ENCODE data around the gene GPRC5B. TPM values are rescaled to one million over a fixed set of nuclear protein-coding genes. Genes with fewer than 3 reads are reported as not detected.

Gene GPRC5B
- total and polyA plus RNA-seq, 2 experiments from 2014 or later: 0.13 TPM; not detected in 1

- H2AFZ ChIP-seq: no peak overlapping the region
- no peak overlapping the region for H3K9ac ChIP-seq
- H3K36me3 ChIP-seq (ENCODE audit: low read depth): no peaks in the 10 kb centered on the region
- DNase-seq: no peak
- H3K27me3 ChIP-seq (replicated peaks; ENCODE audit: insufficient read depth): no peaks in the 10 kb centered on the region
- no peak overlapping the region for H3K27ac ChIP-seq
- no peaks in the 10 kb centered on the region for H3K79me2 ChIP-seq (ENCODE audit: insufficient read depth)
- in situ Hi-C loops (cut with MboI): loop anchor here (10.0 kb wide), 1 partner anchor 394 kb away; no protein-coding TSS in a partner anchor
- no peaks in the 10 kb centered on the region for H3F3A ChIP-seq (ENCODE audit: insufficient read depth)
- 45 to 46% methylated on average over 7 of the region's 7 CpGs for WGBS, 2 experiments (ENCODE audit: low coverage in 1 of 2, low lambda C conversion rate in 2 of 2, missing lambda C conversion rate in 2 of 2)
- H3K9me2 ChIP-seq (ENCODE audit: insufficient read depth): no peaks in the 10 kb centered on the region
- no peaks in the 10 kb centered on the region for H3K9me3 ChIP-seq (ENCODE audit: low read depth)
- H3K4me2 ChIP-seq (ENCODE audit: unreplicated experiment): no peak overlapping the region
- TF ChIP-seq EZH2phosphoT487 (IDR thresholded peaks at IDR 0.05; ENCODE audit: insufficient read depth, low read depth) (no peak), EZH2 (IDR thresholded peaks at IDR 0.05; ENCODE audit: insufficient read depth, poor library complexity, severe bottlenecking) (no peak)
- no peaks in the 10 kb centered on the region for H3K4me1 ChIP-seq (ENCODE audit: insufficient read depth)
- no peaks in the 10 kb centered on the region for H4K20me1 ChIP-seq (ENCODE audit: insufficient read depth)
- H3K4me3 ChIP-seq: no peak overlapping the region
Measured at GRCh38 chr16:19901164-19901563, 16.5 kb upstream of the GPRC5B start.

GRCh38 chr16:19899605-19899955, 14.9 kb upstream of the GPRC5B start:
- H4K20me1 ChIP-seq (ENCODE audit: insufficient read depth): no peaks in the 10 kb centered on the region
- H3K27ac ChIP-seq: no peak overlapping the region
- H3K4me1 ChIP-seq (ENCODE audit: insufficient read depth): no peaks in the 10 kb centered on the region
- TF ChIP-seq EZH2 (IDR thresholded peaks at IDR 0.05; ENCODE audit: insufficient read depth, poor library complexity, severe bottlenecking) (no peak), EZH2phosphoT487 (IDR thresholded peaks at IDR 0.05; ENCODE audit: insufficient read depth, low read depth) (no peak)
- no peaks in the 10 kb centered on the region for H3K9me2 ChIP-seq (ENCODE audit: insufficient read depth)
- in situ Hi-C loops (cut with MboI): no loop called here
- H3K9ac ChIP-seq: no peak overlapping the region
- 40 to 44% methylated on average over 5 of the region's 5 CpGs for WGBS, 2 experiments (ENCODE audit: low coverage in 1 of 2, low lambda C conversion rate in 2 of 2, missing lambda C conversion rate in 2 of 2)
- no peak for DNase-seq
- no peaks in the 10 kb centered on the region for H3K9me3 ChIP-seq (ENCODE audit: low read depth)
- H2AFZ ChIP-seq: no peak overlapping the region
- H3K36me3 ChIP-seq (ENCODE audit: low read depth): no peaks in the 10 kb centered on the region
- H3K27me3 ChIP-seq (replicated peaks; ENCODE audit: insufficient read depth): no peaks in the 10 kb centered on the region
- no peak overlapping the region for H3K4me3 ChIP-seq
- H3K4me2 ChIP-seq (ENCODE audit: unreplicated experiment): no peak overlapping the region
- no peaks in the 10 kb centered on the region for H3K79me2 ChIP-seq (ENCODE audit: insufficient read depth)
- no peaks in the 10 kb centered on the region for H3F3A ChIP-seq (ENCODE audit: insufficient read depth)

DNA sequence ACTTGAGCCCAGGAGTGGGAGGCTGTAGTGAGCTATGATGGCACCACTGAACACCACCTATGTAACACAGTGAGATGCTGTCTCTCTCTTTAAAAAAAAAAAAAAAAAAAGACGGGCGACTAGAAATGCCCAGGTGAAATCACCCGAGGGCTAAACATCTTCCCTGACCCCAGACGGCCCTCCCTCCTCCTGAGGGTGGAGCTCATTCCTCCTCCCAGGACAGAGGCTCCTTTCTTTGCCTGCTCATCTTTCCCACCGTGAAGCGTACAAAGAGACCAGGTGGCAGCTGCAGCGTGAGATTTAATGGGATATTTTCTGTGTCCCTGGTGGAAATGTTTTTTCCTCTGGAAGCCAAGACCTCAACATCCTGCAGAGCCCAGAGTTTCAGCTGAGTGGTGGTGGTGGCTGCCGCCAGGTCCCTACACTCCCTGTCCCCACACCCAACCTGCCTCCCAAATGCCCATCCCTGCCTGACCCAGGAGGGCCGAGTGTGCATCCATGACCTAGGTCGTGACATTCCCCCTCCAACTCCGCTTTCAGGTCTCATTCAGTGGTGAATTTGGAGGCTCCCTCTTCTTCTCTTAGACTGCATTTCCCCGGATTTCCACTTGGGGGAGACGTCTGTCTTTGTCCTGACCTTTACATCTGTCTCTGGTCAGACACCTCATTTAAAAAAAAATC, 14.4 kb upstream of the GPRC5B start:
- 4 to 6% methylated on average over 13 of the region's 13 CpGs for WGBS, 2 experiments (ENCODE audit: low coverage in 1 of 2, low lambda C conversion rate in 2 of 2, missing lambda C conversion rate in 2 of 2)
- H3K9ac ChIP-seq: no peak overlapping the region
- no peak overlapping the region for H3K4me3 ChIP-seq
- peak; percentile 64 for DNase-seq
- no peak overlapping the region for H3K27ac ChIP-seq
- H3K9me3 ChIP-seq (ENCODE audit: low read depth): no peaks in the 10 kb centered on the region
- in situ Hi-C loops (cut with MboI): no loop called here
- no peaks in the 10 kb centered on the region for H3K4me1 ChIP-seq (ENCODE audit: insufficient read depth)
- H3K9me2 ChIP-seq (ENCODE audit: insufficient read depth): no peaks in the 10 kb centered on the region
- no peaks in the 10 kb centered on the region for H4K20me1 ChIP-seq (ENCODE audit: insufficient read depth)
- H3K79me2 ChIP-seq (ENCODE audit: insufficient read depth): no peaks in the 10 kb centered on the region
- H3K36me3 ChIP-seq (ENCODE audit: low read depth): no peaks in the 10 kb centered on the region
- H3K27me3 ChIP-seq (replicated peaks; ENCODE audit: insufficient read depth): no peaks in the 10 kb centered on the region
- H2AFZ ChIP-seq: no peak overlapping the region
- TF ChIP-seq EZH2 (IDR thresholded peaks at IDR 0.05; ENCODE audit: insufficient read depth, poor library complexity, severe bottlenecking) (no peak), EZH2phosphoT487 (IDR thresholded peaks at IDR 0.05; ENCODE audit: insufficient read depth, low read depth) (no peak)
- no peak overlapping the region for H3K4me2 ChIP-seq (ENCODE audit: unreplicated experiment)
- no peaks in the 10 kb centered on the region for H3F3A ChIP-seq (ENCODE audit: insufficient read depth)

DNA sequence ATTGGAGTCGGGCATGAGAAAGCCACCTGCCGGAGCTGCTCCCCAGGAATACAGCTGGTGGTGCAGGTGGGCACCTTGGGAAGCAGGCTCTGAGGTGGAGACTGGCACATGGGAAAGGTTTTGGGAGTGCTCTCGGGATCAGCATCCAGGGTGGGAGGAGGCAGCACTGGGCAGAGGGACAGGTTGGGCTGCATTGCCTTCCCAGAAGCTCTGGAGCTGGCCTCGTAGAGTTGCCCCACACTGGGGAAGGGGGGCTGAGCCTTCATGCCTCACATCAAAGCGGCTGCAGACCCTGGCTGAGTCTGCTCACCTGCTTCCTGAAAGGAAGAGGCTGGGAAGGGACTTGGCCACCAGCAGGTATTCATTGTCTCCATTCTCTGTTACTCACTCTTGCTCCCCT, 13.5 kb upstream of the GPRC5B start:
- Histone ChIP-seq H3K27ac (no peak overlapping the region), H3F3A (ENCODE audit: insufficient read depth) (no peaks in the 10 kb centered on the region), H2AFZ (no peak overlapping the region), H3K9me2 (ENCODE audit: insufficient read depth) (no peaks in the 10 kb centered on the region), H3K4me3 (no peak overlapping the region), H3K36me3 (ENCODE audit: low read depth) (no peaks in the 10 kb centered on the region), H3K9ac (no peak overlapping the region), H3K79me2 (ENCODE audit: insufficient read depth) (no peaks in the 10 kb centered on the region), H3K27me3 (replicated peaks; ENCODE audit: insufficient read depth) (no peaks in the 10 kb centered on the region), H3K4me2 (ENCODE audit: unreplicated experiment) (no peak overlapping the region), H3K9me3 (ENCODE audit: low read depth) (no peaks in the 10 kb centered on the region), H3K4me1 (ENCODE audit: insufficient read depth) (no peaks in the 10 kb centered on the region), H4K20me1 (ENCODE audit: insufficient read depth) (no peaks in the 10 kb centered on the region)
- DNase-seq: no peak
- 59 to 69% methylated on average over 5 of the region's 5 CpGs for WGBS, 2 experiments (ENCODE audit: low coverage in 1 of 2, low lambda C conversion rate in 2 of 2, missing lambda C conversion rate in 2 of 2)
- in situ Hi-C loops (cut with MboI): no loop called here
- no peak for TF ChIP-seq EZH2 (IDR thresholded peaks at IDR 0.05; ENCODE audit: insufficient read depth, poor library complexity, severe bottlenecking)
- no peak for TF ChIP-seq EZH2phosphoT487 (IDR thresholded peaks at IDR 0.05; ENCODE audit: insufficient read depth, low read depth)
